OCI-M2 (cell line): ENCODE data around the gene PAX8.

Experiments used
- DNase-seq: peaks from one replicate; lab custom pipeline; 2025; ENCODE audit not compliant: unreplicated experiment; lab: John Stamatoyannopoulos, UW

Gene PAX8

GRCh38 chr2:113268621-113269360, 9.9 kb downstream of the PAX8 start:
- DNase-seq: no peak

DNA sequence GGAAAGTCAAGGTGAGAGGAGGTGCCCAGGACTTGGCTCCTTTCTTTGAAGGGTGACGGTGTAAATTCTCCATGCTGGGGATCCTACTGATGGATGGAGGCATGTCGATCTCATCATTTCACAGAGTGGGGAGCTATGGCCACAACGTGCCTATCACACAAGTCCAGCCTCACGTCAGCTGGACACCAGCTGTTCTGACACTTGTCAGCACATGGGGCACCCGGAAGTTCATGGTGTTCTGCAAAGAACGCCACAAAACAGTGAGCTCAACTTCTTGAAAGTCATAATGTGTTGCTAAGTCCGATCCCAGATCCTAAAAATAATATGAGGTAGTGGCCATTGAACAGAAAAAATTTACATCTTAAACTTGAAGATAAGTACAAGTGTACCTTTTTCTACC, 12.3 kb downstream of the PAX8 start:
- DNase-seq: no peak

DNA sequence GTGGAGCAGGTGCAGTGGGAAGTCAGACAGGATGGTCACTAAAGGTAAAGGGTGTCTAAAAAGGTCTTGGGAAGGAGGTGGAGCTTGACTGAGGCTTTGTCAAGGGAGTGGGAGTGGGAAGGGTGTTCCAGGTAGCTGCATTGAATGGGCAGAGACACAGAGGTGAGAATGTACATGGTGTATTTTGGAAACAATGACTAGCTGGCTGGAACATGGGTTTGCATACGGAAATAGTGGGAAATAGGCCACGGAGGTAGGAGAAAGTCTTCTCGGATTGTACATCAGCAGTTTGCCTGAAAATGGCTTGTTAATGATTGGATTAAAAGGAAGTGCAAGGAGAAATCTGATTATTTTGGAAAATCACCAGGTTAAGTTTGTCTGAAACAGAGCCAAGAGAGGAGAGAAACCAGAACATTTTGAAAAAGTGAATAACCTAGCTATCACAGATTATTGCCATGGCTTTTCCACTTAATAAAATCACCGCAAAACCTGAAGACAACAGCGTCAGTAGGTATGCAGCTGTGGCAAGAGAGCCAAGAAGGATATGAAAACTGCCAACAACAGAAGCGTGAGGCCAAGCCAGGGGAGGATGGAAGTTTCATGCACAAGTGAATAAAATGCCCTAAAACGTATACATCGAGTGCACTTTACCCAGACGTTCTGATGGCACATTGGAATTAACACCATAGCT, 13.9 kb downstream of the PAX8 start:
- DNase-seq: no peak

DNA sequence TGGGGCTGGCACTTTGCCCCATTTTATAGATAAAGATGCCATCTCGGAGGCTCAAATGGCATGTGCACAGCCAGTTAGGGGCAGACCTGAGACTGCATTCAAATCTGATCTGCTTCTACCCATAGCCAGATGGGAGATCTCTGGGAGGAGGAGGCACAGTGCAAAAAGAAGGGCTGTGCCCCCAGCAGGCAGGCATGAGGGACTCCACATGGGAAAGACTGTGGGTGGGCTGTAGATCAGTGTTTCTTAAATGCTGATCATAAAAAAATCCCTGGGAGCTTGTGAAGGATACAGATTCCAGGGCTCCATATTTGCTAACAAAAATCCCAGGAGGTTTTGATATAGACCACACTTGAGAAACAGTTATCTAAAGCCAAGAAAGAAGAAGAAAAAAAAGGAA, 15.2 kb downstream of the PAX8 start:
- DNase-seq: no peak

DNA sequence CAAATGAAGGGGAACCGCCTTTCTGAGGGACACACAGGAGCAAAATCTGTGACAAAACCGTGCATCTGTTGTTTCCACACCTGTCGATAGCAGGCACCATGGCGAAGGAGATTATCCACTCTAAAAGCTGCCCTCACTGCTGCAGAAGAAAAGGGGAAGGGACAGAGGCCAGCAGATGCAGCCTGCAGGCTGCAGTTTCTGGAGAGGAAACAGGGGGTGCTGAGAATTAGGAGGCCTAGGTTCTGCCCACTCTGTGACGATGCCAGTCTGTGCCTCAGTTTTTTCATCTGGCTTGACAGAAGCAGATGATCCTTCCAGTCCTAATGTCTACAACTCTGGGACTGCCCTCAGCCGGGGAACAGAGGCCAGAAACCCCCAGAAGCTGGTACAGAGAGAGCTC, 17.7 kb downstream of the PAX8 start:
- DNase-seq: no peak

GRCh38 chr2:113258471-113259147, 20.1 kb downstream of the PAX8 start:
- DNase-seq: no peak

DNA sequence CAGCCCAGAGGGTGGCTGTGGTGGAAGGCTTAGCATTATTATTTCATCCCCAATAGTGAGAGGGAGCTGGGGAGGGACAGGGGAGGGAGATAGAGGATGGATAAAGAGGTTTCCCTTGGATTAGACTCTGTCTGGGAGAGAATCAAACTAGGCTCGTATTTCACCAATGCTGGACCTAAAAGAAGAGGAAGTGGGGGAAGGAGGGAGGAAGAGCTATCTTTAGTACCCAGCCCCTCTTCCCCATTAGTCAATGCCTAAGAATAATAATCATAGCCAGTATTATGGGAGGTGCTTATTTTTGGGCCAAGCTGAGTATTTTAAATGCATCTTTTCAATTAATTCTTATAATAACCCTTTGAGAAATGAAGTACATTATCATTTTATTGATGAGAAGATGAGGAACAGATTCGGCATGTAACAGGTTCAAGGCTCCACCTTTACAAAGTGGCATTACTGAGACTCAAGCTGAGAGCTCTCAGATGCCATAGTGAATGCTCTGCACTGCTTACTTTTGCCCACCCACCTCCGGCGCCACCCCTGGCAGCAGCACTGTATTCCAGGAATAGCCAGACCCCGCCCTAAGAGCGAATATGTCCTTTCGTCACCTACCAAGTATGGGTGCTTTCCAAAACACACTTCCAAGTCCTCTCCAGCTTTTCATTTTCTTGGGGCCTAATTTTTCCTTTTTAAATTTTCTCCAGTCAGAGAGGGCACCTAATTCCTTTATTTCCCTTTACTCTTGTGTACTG, 21.0 kb downstream of the PAX8 start:
- no peak for DNase-seq

DNA sequence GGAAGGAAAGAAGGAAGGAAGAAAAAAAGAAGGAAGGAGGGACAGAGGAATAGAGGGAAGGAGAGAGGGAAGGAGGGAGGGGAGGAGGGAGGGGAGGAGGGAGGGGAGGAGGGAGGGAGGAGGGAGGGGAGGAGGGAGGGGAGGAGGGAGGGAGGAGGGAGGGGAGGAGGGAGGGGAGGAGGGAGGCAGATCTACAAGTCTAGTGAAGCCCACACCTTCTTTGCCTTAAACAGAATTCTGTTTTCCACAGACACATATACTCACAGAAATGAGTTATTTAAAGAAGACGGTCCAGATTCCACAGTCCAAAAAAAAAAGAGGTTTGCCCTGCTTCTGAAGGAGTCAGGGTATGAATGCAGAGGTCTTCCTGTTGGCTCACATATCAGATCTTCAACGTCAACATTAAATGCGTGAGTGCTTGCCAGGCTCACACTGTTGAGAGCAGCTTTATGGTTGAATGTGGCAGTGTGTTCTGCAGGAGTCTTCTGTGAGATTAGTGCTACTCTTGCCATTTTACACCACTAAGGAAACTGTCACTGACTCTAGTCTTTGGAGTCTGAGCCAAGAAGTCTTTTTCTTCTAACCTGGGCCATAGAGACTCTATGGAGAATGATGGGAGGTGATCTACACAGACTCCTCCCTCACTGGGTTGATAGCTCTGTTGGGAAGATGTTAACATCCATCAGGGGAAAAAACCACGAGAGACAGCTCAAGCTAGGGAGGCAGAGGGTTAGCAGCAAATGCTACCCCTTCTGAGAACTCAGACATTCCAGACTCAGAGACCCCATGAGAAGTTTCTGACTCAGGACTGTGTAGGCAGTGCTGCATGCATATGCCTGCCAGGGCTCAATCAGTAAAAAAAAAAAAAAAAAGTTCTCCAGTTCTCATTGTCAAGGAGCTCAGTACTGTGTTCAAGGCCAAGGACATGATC, 23.3 kb downstream of the PAX8 start:
- no peak for DNase-seq

GRCh38 chr2:113253453-113253852, 25.3 kb downstream of the PAX8 start:
- DNase-seq: no peak

DNA sequence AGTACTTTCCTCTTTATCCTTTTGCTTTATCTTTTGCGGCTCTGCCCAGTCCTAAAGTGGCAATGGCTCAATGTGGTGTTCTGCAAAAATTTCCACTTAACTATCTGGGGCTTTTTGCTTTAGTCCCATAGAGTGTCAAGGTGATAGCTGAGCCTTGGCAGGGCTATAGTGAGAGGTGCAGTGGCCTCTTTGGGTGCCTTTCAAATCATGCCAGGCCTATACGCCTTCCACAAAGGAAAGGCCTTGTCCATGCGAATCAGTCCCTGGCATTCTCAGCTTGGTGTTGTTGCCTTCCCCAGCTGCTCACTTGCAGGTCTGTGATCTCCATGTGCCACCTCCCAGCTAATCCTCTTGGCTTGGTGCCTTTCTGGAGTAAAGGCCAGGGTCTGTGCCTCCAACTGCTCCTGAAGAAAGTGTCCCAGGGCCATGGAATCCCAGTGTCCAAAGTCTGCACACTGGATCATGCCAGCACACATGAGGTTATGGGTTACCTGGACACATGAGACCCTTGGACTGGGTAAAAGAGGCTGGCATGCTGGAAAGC, 26.6 kb downstream of the PAX8 start:
- no peak for DNase-seq

DNA sequence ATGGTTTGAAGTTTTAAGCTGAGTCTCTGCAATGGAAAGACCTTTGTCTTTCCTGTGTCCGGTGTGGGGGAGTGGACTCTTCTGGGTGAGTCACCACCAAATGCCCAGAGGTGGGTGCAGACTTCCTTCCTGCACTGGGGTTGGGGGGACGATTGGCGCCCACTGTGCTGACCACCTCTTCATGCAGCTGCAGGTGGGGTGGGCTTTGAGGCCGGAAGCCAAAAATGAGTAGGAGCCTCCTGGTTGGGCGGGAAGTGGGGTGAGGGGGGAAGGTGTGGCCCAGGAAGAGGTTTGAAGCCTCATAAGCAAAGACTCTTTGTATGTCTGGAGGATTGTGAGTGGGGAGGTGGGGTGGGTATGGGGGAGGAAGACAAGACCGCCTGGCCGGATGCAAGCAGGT, 27.6 kb downstream of the PAX8 start:
- DNase-seq: no peak

- no peak for DNase-seq
Observed at GRCh38 chr2:113248997-113249770, 29.5 kb downstream of the PAX8 start.

DNA sequence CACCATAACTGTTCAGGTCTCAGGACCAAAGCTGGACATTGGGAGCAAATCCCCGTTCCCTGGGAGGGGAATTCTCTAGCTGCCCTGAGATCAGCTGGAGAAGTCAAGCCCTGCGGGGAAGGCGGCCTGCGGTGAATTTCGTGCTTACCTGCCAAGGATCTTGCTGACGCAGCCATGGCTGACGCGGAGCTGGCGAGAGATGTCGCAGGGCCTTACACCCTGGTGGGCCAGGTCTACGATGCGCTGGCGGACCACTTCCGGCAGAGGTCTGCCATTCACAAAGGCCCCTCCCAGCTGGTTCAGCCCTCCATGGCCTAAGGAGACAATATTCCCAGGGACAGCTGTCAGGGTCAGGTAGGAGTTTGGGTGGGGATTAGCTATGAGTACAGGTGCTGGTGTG, 32.1 kb downstream of the PAX8 start:
- DNase-seq: no peak

DNA sequence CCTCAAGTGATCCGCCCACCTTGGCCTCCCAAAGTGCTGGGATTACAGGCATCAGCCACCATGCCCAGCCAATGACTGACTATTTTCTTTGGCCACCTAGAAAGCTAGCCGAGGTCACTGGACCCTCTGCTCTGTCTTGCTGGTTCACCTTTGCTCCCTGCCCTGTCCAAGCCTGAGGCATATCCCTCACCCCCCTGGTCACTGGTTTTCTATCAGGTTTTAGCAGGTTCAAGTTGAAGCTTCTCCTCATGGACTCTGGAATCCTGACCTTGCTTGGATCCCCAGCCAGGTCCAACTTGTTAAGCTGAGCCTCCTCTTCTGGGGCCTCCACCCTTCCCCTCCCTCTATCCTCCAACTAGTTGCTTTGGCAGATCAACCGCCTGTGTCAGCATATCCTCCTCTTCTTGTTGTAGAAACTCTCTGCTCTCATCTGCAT, 33.4 kb downstream of the PAX8 start:
- no peak for DNase-seq

DNA sequence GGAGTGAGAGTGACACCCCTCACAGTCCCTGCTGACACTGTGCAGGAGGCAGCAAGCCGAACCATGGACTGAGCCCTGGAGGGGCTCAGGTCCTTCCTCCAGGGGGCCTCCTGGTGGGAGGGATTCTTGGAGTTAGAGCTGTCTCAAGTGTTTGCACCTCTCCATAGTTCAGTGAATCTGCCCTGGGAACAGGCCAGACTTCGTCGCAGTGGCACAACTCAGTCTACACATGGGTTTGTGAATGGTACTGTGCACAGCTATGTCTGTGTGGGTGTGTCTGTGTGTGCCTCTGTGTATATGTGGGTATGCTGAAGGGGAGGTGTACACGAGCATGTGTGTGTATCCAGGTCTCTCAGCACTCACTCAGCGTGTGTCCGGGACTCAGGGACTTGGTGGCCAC, 36.4 kb downstream of the PAX8 start:
- no peak for DNase-seq

GRCh38 chr2:113240915-113241911, 37.5 kb downstream of the PAX8 start:
- no peak for DNase-seq

DNA sequence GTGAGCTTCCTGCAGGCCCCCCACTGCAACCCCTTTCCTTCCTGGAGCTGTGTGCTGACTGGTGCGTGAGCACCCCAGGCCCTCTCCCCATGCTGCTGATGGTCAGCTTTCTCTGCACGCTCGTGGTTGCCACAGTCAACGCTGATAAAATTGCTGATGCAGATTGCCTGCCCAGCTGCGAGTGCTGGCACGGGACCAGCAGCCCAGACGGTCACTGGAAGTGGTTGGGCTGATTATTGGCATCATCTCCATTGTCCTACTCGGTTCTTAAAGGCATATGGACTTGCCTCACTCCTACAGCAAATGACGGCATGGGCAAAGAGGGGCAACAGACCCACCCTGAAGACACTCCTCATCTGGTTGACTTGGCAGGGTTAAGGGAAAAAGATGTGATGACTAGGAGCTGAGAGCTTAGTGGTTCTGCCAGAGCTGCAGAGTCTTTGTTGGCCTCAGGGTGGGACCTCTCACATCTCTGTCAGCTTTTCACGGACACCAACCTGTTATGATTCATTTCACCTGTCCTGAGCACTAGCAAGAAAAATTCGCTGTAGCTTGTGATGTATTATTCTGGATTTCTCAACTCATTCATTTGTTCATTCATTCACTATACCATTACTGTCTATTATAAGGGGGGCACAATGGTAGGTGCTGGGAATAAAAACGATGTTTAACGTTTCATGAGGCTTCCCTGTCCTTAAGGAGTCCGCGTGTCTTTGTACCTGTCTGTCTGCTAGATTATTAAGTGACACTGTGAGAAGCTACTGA, 38.4 kb downstream of the PAX8 start:
- DNase-seq: no peak
